Body of pancreas (tissue), 4 donors: ENCODE measurements around the gene UBE2L5.

Experiments used
- POLR2A ChIP-seq, 3 donors: fragments of 450-650 bp; IDR thresholded peaks; one replicate each; pipeline ENCODE4 v1.6.1; 2016; ENCODE audit warnings: antibody characterized with exemption in 3 of 3, mild to moderate bottlenecking in 2 of 3
- TF ChIP-seq, protein P1 (sequence below), 7 experiments: fragments of 450-650 bp in 4 of 7; fragments of 200-600 bp in 3 of 7; sonication (generic) in 3 of 7; IDR thresholded peaks; one replicate each; pipeline ENCODE4 v1.5.1; 2016 to 2019; ENCODE audit warnings: antibody characterized with exemption in 7 of 7

DNA sequence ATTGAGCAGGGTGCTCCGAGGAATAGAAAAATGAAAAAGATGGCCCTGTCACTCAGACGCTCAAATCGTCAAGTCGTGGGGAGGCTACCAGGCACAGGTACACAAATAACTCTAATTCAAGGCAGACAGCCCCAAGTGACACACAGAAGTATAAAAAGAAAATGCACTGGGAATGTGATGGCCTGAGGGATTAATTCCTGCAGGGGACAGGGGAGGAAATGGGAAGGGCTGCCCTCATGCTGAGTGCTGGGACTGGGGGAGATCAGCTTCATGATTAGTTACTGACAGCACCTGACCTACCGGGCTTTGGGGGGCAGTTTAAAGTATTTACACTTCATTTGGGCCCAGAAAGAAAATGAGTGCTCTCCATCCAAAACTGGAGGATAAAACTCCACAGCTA lies 20.9 kb upstream of the UBE2L5 start:
- no peak for TF ChIP-seq POLR2A (IDR thresholded peaks at IDR 0.05)
- TF ChIP-seq, protein P1, sequence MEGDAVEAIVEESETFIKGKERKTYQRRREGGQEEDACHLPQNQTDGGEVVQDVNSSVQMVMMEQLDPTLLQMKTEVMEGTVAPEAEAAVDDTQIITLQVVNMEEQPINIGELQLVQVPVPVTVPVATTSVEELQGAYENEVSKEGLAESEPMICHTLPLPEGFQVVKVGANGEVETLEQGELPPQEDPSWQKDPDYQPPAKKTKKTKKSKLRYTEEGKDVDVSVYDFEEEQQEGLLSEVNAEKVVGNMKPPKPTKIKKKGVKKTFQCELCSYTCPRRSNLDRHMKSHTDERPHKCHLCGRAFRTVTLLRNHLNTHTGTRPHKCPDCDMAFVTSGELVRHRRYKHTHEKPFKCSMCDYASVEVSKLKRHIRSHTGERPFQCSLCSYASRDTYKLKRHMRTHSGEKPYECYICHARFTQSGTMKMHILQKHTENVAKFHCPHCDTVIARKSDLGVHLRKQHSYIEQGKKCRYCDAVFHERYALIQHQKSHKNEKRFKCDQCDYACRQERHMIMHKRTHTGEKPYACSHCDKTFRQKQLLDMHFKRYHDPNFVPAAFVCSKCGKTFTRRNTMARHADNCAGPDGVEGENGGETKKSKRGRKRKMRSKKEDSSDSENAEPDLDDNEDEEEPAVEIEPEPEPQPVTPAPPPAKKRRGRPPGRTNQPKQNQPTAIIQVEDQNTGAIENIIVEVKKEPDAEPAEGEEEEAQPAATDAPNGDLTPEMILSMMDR (IDR thresholded peaks at IDR 0.05): no peak
